ENCODE measurements around the gene PRRG3.
"Not testable (repeated sequence)": the region's sequence is repeated elsewhere in the genome, so short reads cannot be mapped to it uniquely, and the experiment has no call there.

PRRG3 gene

DNA sequence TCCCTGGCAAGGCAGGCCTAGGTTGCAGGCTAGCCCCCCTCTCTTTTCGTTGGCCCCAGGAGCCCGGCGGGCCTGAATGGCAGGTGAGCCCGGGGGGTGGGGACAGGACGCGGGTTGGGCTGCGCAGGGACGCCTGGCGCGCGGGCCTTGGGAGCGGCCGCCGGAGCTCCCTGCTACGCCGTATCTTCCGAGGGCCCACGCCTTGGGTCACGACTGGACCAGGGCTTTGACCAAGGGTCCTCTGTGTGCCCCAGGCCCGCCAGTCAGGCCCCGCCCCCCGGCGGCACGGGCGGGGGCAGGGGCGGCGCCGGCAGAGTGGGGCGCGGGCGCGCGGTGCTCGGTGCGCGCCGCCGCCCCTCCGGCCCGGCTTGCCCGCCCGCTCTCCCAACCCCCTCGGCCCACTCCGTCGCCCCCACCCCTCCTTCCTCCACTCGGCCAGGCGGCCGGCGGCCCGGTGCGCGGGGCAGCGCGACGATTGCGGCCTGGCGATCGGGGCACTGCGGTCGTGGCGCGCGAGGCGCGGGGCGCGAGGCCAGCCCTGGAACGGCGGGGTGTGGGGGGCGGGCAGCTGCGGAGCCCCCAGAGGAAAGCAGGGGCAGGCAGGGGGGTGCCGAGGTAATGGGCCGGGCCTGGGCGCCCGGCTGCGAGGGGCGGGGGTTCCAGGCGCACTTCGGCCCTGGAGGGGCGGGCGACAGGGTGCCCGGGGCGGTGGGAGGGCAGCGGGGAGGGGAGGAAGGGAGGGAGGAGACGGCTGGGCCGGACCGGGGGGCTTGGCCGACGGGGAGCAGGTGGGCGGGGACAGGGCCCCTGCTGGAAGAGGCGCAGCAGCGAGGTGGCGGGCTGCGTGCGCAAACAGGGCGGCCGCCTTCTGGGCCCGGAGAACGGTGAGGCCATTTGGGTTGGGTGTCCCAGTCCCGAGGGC, at the start of gene PRRG3:
PRRG3 (plus strand) TSS at position 798 of the 922 bp plus-strand sequence. CDS start 3,357 bp downstream, outside the sequence.
- DNase-seq (ENCODE audit: low read depth, low spot score), result no peak

- no peak for DNase-seq (ENCODE audit: low read depth, low spot score)
Observed at GRCh38 chrX:151675121-151675746, 20.0 kb upstream of the PRRG3 start.

GRCh38 chrX:151676196-151676595, 19.1 kb upstream of the PRRG3 start:
- no peak for DNase-seq (ENCODE audit: low read depth, low spot score)

- no peak for DNase-seq (ENCODE audit: low read depth, low spot score)
Observed at GRCh38 chrX:151679798-151680402, 15.4 kb upstream of the PRRG3 start.

- DNase-seq (ENCODE audit: low read depth, low spot score), result peak; percentile 17
Observed at GRCh38 chrX:151680805-151681204, 14.5 kb upstream of the PRRG3 start.

DNA sequence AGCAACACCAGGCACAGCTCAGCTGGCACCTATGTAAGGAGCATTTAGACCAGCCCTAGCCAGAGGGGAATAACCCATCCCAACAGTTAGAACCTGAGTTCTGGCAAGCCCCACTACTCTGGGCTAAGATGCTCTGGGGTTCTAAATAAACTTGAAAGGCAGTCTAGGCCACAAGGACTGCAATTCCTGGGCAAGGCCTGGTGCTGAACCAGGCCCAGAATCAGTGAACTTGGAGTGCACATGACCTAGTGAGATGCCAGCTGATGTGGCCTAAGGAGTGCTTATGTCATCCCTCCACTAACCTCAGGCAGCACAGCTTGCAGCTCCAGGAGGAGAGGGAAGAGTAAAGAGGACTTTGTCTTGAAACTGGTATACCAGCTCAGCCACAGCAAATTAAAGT, 7.6 kb upstream of the PRRG3 start:
- no peak for DNase-seq (ENCODE audit: low read depth, low spot score)

GRCh38 chrX:151688695-151689094, 6.6 kb upstream of the PRRG3 start:
- DNase-seq (ENCODE audit: low read depth, low spot score), result no peak

DNA sequence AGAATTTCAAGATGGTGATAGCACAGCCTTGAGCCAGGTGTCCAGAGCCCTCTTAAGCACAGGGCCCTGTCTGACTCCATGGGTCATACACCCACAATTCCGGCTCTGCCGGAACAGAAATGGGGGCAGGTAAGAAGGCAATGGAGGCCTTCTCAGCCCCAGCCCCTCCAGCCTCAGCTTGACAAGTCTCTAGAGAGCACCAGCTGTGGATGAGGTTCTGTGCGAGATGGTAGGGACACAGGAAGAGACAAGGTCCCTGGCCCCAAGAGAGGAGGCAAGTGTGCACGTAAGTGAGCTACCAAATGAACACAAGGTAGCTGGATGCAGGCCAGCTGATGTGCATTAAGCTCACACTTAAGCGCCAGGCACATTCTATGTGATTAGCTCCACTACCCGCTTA, 2.4 kb upstream of the PRRG3 start:
- no peak for DNase-seq (ENCODE audit: low read depth, low spot score)

GRCh38 chrX:151694121-151694520, 1.1 kb upstream of the PRRG3 start:
- no peak for DNase-seq (ENCODE audit: low read depth, low spot score)

- DNase-seq (ENCODE audit: low read depth, low spot score), result no peak
Observed at GRCh38 chrX:151695583-151696340, 504 bp downstream of the PRRG3 start.

DNA sequence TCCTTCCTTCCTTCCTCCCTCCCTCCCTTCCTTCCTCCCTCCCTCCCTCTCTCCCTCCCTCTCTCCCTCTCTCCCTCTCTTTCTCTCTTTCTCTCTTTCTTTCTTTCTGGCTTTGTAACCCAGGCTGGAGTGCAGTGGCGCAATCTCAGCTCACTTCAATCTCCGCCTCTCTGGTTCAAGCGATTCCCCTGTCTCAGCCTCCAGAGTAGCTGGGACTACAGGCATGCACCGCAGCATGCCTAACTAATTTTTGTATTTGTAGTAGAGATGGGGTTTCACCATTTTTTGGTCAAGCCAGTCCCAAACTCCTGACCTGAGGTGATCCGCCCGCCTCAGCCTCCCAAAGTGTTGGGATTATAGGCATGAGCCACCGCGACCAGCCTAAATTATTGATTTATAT, 1.8 kb downstream of the PRRG3 start:
- DNase-seq (ENCODE audit: low read depth, low spot score), result not testable (repeated sequence)

DNA sequence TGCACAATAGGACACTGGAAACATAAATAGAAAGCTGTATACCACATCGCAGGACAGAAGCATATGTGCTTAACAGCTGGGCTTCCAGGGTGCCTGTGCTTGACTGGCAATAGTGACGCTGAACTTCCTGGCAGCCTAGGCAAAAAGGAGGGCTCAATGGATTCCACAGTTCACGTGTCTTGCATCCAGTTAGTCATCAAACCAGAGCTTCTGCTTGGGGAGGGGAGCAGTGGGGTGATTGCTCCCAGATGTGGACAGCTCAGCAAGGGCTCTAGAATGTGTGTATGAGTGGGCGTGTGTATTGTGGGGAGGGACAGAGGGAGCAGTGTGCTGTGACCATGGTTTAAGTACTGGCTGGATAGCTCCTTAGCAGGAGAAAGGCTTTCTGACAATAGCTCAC, 2.3 kb downstream of the PRRG3 start:
- no peak for DNase-seq (ENCODE audit: low read depth, low spot score)

DNA sequence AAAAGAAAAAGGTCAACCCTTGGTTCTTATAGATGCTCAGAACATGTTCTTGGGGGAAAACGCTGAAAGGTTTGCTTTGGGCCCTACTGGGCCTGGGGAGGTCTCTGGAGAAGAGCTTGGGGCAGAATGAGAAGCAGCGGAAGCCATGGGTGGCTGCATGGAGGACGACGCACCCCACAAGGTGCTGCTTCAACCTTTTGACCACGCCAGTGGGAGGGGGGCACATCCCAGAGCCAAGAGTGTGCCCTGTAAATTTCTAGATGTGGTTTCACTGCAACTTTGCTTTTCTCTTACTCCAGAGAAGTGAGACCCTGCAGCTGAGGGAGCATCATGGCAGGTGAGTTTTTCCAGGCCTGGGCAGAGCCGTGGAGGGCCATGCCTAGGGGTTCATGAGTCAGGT, 3.2 kb downstream of the PRRG3 start:
- no peak for DNase-seq (ENCODE audit: low read depth, low spot score)

DNA sequence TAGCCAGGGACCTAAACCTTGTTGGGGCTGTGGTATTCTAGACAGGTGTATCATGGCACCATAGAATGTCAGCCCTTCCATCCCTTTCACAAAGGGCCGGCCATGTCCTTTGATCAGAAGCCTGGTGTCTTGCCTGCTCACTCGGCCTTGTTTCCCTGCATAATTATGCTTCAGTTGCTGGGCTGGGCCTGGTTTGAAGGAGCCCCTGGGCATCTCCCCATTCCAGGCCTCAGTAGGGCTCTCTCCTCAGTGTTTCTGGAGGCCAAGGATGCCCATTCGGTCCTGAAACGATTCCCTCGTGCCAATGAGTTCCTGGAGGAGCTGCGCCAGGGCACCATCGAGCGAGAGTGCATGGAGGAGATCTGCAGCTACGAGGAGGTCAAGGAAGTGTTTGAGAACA, 4.5 kb downstream of the PRRG3 start:
- DNase-seq (ENCODE audit: low read depth, low spot score), result no peak

DNA sequence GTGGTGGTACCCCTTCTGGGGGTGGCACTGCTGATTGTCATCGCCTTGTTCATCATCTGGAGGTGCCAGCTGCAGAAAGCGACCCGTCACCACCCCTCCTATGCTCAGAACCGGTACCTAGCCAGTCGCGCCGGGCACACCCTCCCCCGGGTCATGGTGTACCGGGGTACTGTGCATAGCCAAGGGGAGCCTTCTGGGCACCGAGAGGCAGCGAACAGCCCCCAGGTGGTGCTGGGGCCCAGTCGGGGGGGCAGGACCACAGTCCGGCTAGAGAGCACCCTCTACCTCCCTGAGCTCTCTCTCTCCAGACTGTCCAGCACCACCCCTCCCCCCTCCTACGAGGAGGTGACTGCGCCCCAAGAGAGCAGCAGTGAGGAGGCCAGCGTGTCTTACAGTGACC, 5.3 kb downstream of the PRRG3 start:
- no peak for DNase-seq (ENCODE audit: low read depth, low spot score)

DNA sequence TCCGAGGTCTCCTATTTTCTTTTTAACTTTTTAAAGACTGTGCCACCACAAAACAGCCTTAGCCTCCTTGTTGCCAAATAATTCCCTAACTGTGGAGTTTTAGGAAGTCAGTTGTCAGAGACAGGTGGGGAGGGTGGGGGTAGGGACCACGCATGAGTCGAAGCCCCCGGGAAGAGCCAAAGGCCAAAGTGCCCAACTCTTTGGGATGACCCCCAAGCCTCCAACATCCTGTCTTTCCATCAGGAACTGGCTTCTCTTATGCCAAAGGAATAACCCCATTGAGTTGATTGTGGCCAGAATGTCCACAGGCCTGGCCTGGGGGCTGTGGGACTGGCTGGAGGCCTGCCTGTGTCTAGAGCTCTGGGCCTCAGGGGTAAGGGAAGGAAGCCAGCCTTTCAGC, 5.8 kb downstream of the PRRG3 start:
- DNase-seq (ENCODE audit: low read depth, low spot score), result no peak

DNA sequence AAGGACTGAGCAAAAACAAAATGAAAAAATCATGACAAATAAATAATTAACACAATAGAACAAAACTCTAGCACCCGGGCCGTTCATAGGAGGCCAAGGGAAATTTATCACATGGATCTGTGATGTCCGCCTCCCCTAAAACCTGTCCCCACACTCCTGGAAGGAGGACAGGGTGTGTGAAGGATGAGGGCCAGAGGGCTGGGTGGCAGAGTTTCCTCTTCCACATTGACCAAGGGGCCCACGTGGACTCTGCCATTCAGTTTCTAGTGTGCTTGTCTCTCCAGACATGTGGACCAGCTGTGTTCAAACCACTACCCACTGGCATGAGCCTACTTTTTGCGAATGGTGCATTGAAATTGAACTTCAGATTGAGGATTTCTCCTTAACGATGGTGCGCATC, 6.3 kb downstream of the PRRG3 start:
- DNase-seq (ENCODE audit: low read depth, low spot score), result no peak

DNA sequence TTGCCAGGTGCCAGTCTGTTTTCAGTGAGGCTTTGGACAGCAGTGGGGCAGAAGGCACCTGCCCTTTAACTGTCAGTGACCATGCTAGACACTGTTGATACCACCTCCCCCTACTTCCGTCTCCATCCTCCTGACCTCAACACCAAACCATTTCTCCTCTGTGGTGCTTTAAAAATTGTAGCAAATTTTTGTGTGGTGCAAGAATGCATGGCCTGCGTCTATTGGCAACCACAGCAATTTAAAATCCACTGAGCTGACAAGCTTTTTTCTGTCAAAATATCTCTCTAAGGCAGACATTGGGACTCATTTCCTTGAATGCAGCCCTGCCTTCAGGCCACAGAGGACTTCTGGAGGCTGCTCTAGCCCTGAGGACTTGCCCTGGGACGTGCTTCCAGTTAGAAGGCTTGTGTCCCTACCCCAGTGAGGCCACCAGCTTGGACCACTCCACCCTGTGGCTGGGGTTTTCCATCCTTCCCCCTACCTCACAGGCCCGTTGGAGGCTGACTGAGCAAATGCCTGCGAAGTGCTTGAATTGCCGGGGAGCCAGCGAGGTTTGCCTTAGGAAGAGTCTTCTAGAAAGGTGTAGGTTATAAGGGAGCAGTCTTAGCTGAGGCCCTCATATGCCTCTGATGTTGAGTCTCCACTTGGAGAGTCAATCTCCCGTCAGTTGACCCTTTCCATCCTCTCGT, 6.9 kb downstream of the PRRG3 start:
- DNase-seq (ENCODE audit: low read depth, low spot score), result no peak

GRCh38 chrX:151702741-151703340, 7.6 kb downstream of the PRRG3 start:
- DNase-seq (ENCODE audit: low read depth, low spot score), result no peak

DNA sequence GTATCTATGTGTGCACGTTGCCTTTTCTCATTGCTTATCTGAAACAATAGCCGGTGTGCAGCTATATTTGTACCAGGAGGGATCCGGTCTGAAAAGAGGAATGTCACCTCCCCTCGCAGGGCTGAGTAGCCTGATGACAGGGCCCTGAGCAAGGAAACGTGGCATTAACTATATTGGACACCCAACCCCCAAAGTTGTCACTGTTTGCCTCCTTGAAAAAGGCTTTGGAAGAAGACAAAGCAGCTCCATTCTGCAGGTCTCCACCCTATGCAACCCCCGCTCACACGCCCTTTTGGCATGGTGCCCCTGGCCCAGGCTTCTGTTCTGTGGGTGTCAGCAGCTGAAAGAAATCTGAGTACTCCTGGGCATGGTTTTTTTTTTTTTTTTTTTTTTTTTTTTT, 8.2 kb downstream of the PRRG3 start:
- DNase-seq (ENCODE audit: low read depth, low spot score), result no peak
